GM23248 (cell line): Measurements from ENCODE around the gene DTX1. TPM values are rescaled to one million over a fixed set of nuclear protein-coding genes. Genes with fewer than 3 reads are reported as not detected.

ENCODE experiments used
- DNase-seq: peaks from one replicate; pipeline ENCODE4 v3.0.0-alpha.2; 2015
- H2AFZ ChIP-seq: fragments of 200-600 bp; sonication (generic); 2 replicates; pipeline ENCODE4 v1.6.1; 2016; ENCODE audit warnings: antibody characterized with exemption
- H3F3A ChIP-seq: fragments of 200-600 bp; sonication (generic); 2 replicates; pipeline ENCODE4 v1.6.1; 2016; ENCODE audit warnings: mild to moderate bottlenecking, antibody characterized with exemption, mixed run types; ENCODE audit not compliant: insufficient read depth
- H3K27ac ChIP-seq: fragments of 200-600 bp; sonication (generic); 2 replicates; pipeline ENCODE4 v1.5.1; 2016; ENCODE audit warnings: mild to moderate bottlenecking
- H3K27me3 ChIP-seq: fragments of 200-600 bp; sonication (generic); replicated peaks from 2 replicates; pipeline ENCODE4 v1.6.1; 2016; ENCODE audit warnings: mild to moderate bottlenecking; ENCODE audit not compliant: insufficient read depth
- H3K36me3 ChIP-seq: fragments of 200-600 bp; sonication (generic); 2 replicates; pipeline ENCODE4 v1.6.1; 2016; ENCODE audit warnings: low read depth, mild to moderate bottlenecking
- H3K4me1 ChIP-seq: fragments of 200-600 bp; sonication (generic); 2 replicates; pipeline ENCODE4 v1.6.1; 2016; ENCODE audit warnings: mild to moderate bottlenecking; ENCODE audit not compliant: insufficient read depth
- H3K4me2 ChIP-seq: fragments of 200-600 bp; sonication (generic); one replicate; pipeline ENCODE4 v1.6.1; 2016; ENCODE audit warnings: mild to moderate bottlenecking; ENCODE audit not compliant: unreplicated experiment
- H3K4me3 ChIP-seq: fragments of 200-600 bp; sonication (generic); 2 replicates; pipeline ENCODE4 v1.5.1; 2016; ENCODE audit warnings: mild to moderate bottlenecking
- H3K79me2 ChIP-seq: fragments of 200-600 bp; sonication (generic); 2 replicates; pipeline ENCODE4 v1.6.1; 2016; ENCODE audit warnings: mild to moderate bottlenecking; ENCODE audit not compliant: insufficient read depth
- H3K9ac ChIP-seq: fragments of 200-600 bp; sonication (generic); 2 replicates; pipeline ENCODE4 v1.6.1; 2016; ENCODE audit warnings: mild to moderate bottlenecking
- H3K9me2 ChIP-seq: fragments of 200-600 bp; sonication (generic); 2 replicates; pipeline ENCODE4 v1.6.1; 2016; ENCODE audit warnings: mixed run types, mild to moderate bottlenecking, moderate library complexity; ENCODE audit not compliant: insufficient read depth
- H3K9me3 ChIP-seq: fragments of 200-600 bp; sonication (generic); one replicate; pipeline ENCODE4 v1.6.1; 2017; ENCODE audit warnings: low read depth
- H4K20me1 ChIP-seq: fragments of 200-600 bp; sonication (generic); 2 replicates; pipeline ENCODE4 v1.6.0; 2016; ENCODE audit not compliant: insufficient read depth
- EZH2 ChIP-seq: fragments of 200-600 bp; sonication (generic); IDR thresholded peaks from 2 replicates; pipeline ENCODE4 v1.6.1; 2018; ENCODE audit warnings: antibody characterized with exemption, mild to moderate bottlenecking; ENCODE audit not compliant: insufficient read depth, poor library complexity, severe bottlenecking
- EZH2phosphoT487 ChIP-seq: fragments of 200-600 bp; sonication (generic); IDR thresholded peaks from 2 replicates; pipeline ENCODE4 v1.6.1; 2018; ENCODE audit warnings: antibody characterized with exemption, moderate library complexity, mild to moderate bottlenecking, low read depth; ENCODE audit not compliant: insufficient read depth
- WGBS, 2 experiments: methylation state at CpG; one replicate each; pipeline ENCODE4 v1.1.6; 2015 to 2017; ENCODE audit warnings: low lambda C conversion rate in 2 of 2, low coverage in 1 of 2; ENCODE audit errors: missing lambda C conversion rate in 2 of 2; 5-methylcytosine and 5-hydroxymethylcytosine counted together
- in situ Hi-C: fragments of 300-500 bp; cut with MboI; formaldehyde crosslinking; loops from 2 replicates; pipeline ENCODE4 v1.15.0; 2020
- polyA plus RNA-seq: library from polyadenylated mRNA; unstranded; fragments of >200 nt; fragmentation: Nextera tagmentation; extraction: Ambion mirVana; gene quantifications from 2 replicates; pipeline ENCODE4 v1.2.1, GENCODE V29; 2016
- total RNA-seq: library from RNA; depleted of rRNA; stranded (reverse); fragments of >200 nt; shearing (Covaris generic); gene quantifications from 2 replicates; pipeline ENCODE4 v1.2.3, GENCODE V29; 2014

Gene DTX1
- total and polyA plus RNA-seq, 2 experiments from 2014 or later = not detected

- H3K9me2 ChIP-seq = no peaks in the 10 kb centered on the region
- H3K27ac ChIP-seq = no peak overlapping the region
- WGBS, 2 experiments = 15 to 19% methylated on average over 3 of the region's 3 CpGs
- no peaks in the 10 kb centered on the region for H3K9me3 ChIP-seq
- H3F3A ChIP-seq = no peaks in the 10 kb centered on the region
- TF ChIP-seq EZH2 (no peak), EZH2phosphoT487 (no peak)
- no peaks in the 10 kb centered on the region for H4K20me1 ChIP-seq
- no peaks in the 10 kb centered on the region for H3K4me1 ChIP-seq
- no peak overlapping the region for H2AFZ ChIP-seq
- no peaks in the 10 kb centered on the region for H3K36me3 ChIP-seq
- 0 out of 2 replicates have a peak, but pooled peaks cover 12% of the 10 kb centered on the region for H3K27me3 ChIP-seq
- DNase-seq = no peak
- H3K4me2 ChIP-seq = no peak overlapping the region
- no peak overlapping the region for H3K9ac ChIP-seq
- H3K4me3 ChIP-seq = no peak overlapping the region
- in situ Hi-C loops = no loop called here
- no peaks in the 10 kb centered on the region for H3K79me2 ChIP-seq
Measured at GRCh38 chr12:113120670-113121370, 64.3 kb downstream of the DTX1 start.

- no peaks in the 10 kb centered on the region for H3K4me1 ChIP-seq
- no peak overlapping the region for H2AFZ ChIP-seq
- H3K27me3 ChIP-seq = 0 out of 2 replicates have a peak, but pooled peaks cover 5% of the 10 kb centered on the region
- no peaks in the 10 kb centered on the region for H4K20me1 ChIP-seq
- no peak overlapping the region for H3K4me3 ChIP-seq
- no peak overlapping the region for H3K9ac ChIP-seq
- in situ Hi-C loops = no loop called here
- H3K9me2 ChIP-seq = no peaks in the 10 kb centered on the region
- no peaks in the 10 kb centered on the region for H3K79me2 ChIP-seq
- H3K27ac ChIP-seq = no peak overlapping the region
- no peak for DNase-seq
- TF ChIP-seq EZH2phosphoT487 = no peak
- no peak for TF ChIP-seq EZH2
- no peaks in the 10 kb centered on the region for H3F3A ChIP-seq
- no peaks in the 10 kb centered on the region for H3K9me3 ChIP-seq
- 30 to 31% methylated on average over 13 to 15 of the region's 15 CpGs for WGBS, 2 experiments
- no peak overlapping the region for H3K4me2 ChIP-seq
- no peaks in the 10 kb centered on the region for H3K36me3 ChIP-seq
Measured at GRCh38 chr12:113127791-113128199, 71.3 kb downstream of the DTX1 start.

GRCh38 chr12:113128802-113129663 lies 72.5 kb downstream of the DTX1 start:
- Histone ChIP-seq H3K4me2 (no peak overlapping the region), H3K9me3 (no peaks in the 10 kb centered on the region), H4K20me1 (no peaks in the 10 kb centered on the region), H3K9ac (no peak overlapping the region), H3K27ac (no peak overlapping the region), H3K4me3 (no peak overlapping the region), H3F3A (no peaks in the 10 kb centered on the region), H3K9me2 (no peaks in the 10 kb centered on the region), H2AFZ (no peak overlapping the region), H3K79me2 (no peaks in the 10 kb centered on the region), H3K4me1 (no peaks in the 10 kb centered on the region), H3K27me3 (no peaks in the 10 kb centered on the region), H3K36me3 (no peaks in the 10 kb centered on the region)
- 42 to 45% methylated on average over 9 of the region's 9 CpGs for WGBS, 2 experiments
- no peak for DNase-seq
- in situ Hi-C loops = no loop called here
- TF ChIP-seq EZH2 = no peak
- TF ChIP-seq EZH2phosphoT487 = no peak

- WGBS, 2 experiments = 59 to 66% methylated on average over 14 to 17 of the region's 17 CpGs
Measured at GRCh38 chr12:113129664-113130456, 73.3 kb downstream of the DTX1 start.

More at GRCh38 chr12:113129664-113130456, 73.3 kb downstream of the DTX1 start:
- H3K4me1 ChIP-seq = no peaks in the 10 kb centered on the region
- H3K36me3 ChIP-seq = no peaks in the 10 kb centered on the region
- no peak for TF ChIP-seq EZH2phosphoT487
- TF ChIP-seq EZH2 = no peak
- in situ Hi-C loops = no loop called here
- no peak overlapping the region for H3K9ac ChIP-seq
- H4K20me1 ChIP-seq = no peaks in the 10 kb centered on the region
- H3K9me3 ChIP-seq = no peaks in the 10 kb centered on the region
- H3K79me2 ChIP-seq = no peaks in the 10 kb centered on the region
- H3K27me3 ChIP-seq = no peaks in the 10 kb centered on the region
- no peak overlapping the region for H3K4me2 ChIP-seq
- H3F3A ChIP-seq = no peaks in the 10 kb centered on the region
- H3K9me2 ChIP-seq = no peaks in the 10 kb centered on the region
- DNase-seq = no peak
- no peak overlapping the region for H3K27ac ChIP-seq
- H3K4me3 ChIP-seq = no peak overlapping the region
- H2AFZ ChIP-seq = no peak overlapping the region
